Measurements from ENCODE around the gene HNRNPUL2. TPM values are rescaled to one million over a fixed set of nuclear protein-coding genes. Genes with fewer than 3 reads are reported as not detected.

HNRNPUL2 gene
- total RNA-seq, 1 donor = 13.3 TPM

- Histone ChIP-seq H3K9me3 (ENCODE audit: low read depth, low read length) (no peaks in the 10 kb centered on the region), H3K4me3 (ENCODE audit: low read length) (peak within 1 kb of the TSS; percentile 94), H3K4me1 (ENCODE audit: insufficient read depth, low read length) (peaks cover 42% of the 10 kb centered on the region), H3K27me3 (ENCODE audit: insufficient read depth, low read length) (no peaks in the 10 kb centered on the region)
These were observed 55.5 kb downstream of the HNRNPUL2 start, which contains the start of the genes LBHD1 and UQCC3 for GRCh38 chr11:62671608-62672389. LBHD1 (minus strand) TSS chr11:62672267; CDS start chr11:62670031, 2,236 bp downstream. UQCC3 (plus strand) TSS chr11:62671673; CDS start chr11:62671746, 73 bp downstream.

GRCh38 chr11:62671236-62671607 is 56.0 kb downstream of the HNRNPUL2 start:
- peak overlapping the region; percentile 94 for H3K4me3 ChIP-seq (ENCODE audit: low read length)
- no peaks in the 10 kb centered on the region for H3K27me3 ChIP-seq (ENCODE audit: insufficient read depth, low read length)
- peaks cover 42% of the 10 kb centered on the region for H3K4me1 ChIP-seq (ENCODE audit: insufficient read depth, low read length)
- no peaks in the 10 kb centered on the region for H3K9me3 ChIP-seq (ENCODE audit: low read depth, low read length)

- Histone ChIP-seq H3K9me3 (ENCODE audit: low read depth, low read length) (no peaks in the 10 kb centered on the region), H3K27me3 (ENCODE audit: insufficient read depth, low read length) (no peaks in the 10 kb centered on the region), H3K4me1 (ENCODE audit: insufficient read depth, low read length) (peaks cover 51% of the 10 kb centered on the region), H3K4me3 (ENCODE audit: low read length) (no peak overlapping the region)
These were observed 57.7 kb downstream of the HNRNPUL2 start for GRCh38 chr11:62669420-62670161.

- Histone ChIP-seq H3K27me3 (ENCODE audit: insufficient read depth, low read length) (no peaks in the 10 kb centered on the region), H3K4me3 (ENCODE audit: low read length) (no peak overlapping the region), H3K9me3 (ENCODE audit: low read depth, low read length) (no peaks in the 10 kb centered on the region), H3K4me1 (ENCODE audit: insufficient read depth, low read length) (peaks cover 53% of the 10 kb centered on the region)
These were observed 59.8 kb downstream of the HNRNPUL2 start for GRCh38 chr11:62667460-62667859.

GRCh38 chr11:62666259-62666926 is 60.9 kb downstream of the HNRNPUL2 start:
- no peaks in the 10 kb centered on the region for H3K9me3 ChIP-seq (ENCODE audit: low read depth, low read length)
- H3K4me1 ChIP-seq (ENCODE audit: insufficient read depth, low read length) = peaks cover 50% of the 10 kb centered on the region
- H3K27me3 ChIP-seq (ENCODE audit: insufficient read depth, low read length) = no peaks in the 10 kb centered on the region
- H3K4me3 ChIP-seq (ENCODE audit: low read length) = peak overlapping the region; percentile 95

GRCh38 chr11:62665599-62666258 is 61.5 kb downstream of the HNRNPUL2 start:
- H3K4me1 ChIP-seq (ENCODE audit: insufficient read depth, low read length) = peaks cover 44% of the 10 kb centered on the region
- H3K27me3 ChIP-seq (ENCODE audit: insufficient read depth, low read length) = no peaks in the 10 kb centered on the region
- H3K4me3 ChIP-seq (ENCODE audit: low read length) = peak overlapping the region; percentile 95
- no peaks in the 10 kb centered on the region for H3K9me3 ChIP-seq (ENCODE audit: low read depth, low read length)

- H3K27me3 ChIP-seq (ENCODE audit: insufficient read depth, low read length) = no peaks in the 10 kb centered on the region
These were observed 62.1 kb downstream of the HNRNPUL2 start, which contains the start of the genes C11orf98 and CSKMT for GRCh38 chr11:62665075-62665598. C11orf98 (minus strand) TSS chr11:62665210; CDS start chr11:62665169, 41 bp downstream. CSKMT (plus strand) TSS chr11:62665312; CDS start chr11:62665880, 568 bp downstream.

GRCh38 chr11:62664405-62665074 is 62.7 kb downstream of the HNRNPUL2 start:
- Histone ChIP-seq H3K27me3 (ENCODE audit: insufficient read depth, low read length) (no peaks in the 10 kb centered on the region), H3K4me1 (ENCODE audit: insufficient read depth, low read length) (peaks cover 40% of the 10 kb centered on the region), H3K4me3 (ENCODE audit: low read length) (peak overlapping the region; percentile 95), H3K9me3 (ENCODE audit: low read depth, low read length) (no peaks in the 10 kb centered on the region)

More at GRCh38 chr11:62665075-62665598, 62.1 kb downstream of the HNRNPUL2 start, which contains the start of the genes C11orf98 and CSKMT:
- Histone ChIP-seq H3K9me3 (ENCODE audit: low read depth, low read length) (no peaks in the 10 kb centered on the region), H3K4me3 (ENCODE audit: low read length) (peak within 1 kb of the TSS; percentile 95), H3K4me1 (ENCODE audit: insufficient read depth, low read length) (peaks cover 40% of the 10 kb centered on the region)

Other genes starting within 250 kb of the HNRNPUL2 start
- 281 TPM for gene AHNAK, start 180.7 kb downstream of the HNRNPUL2 start, total RNA-seq
- 2,066 TPM for gene EEF1G, start 153.6 kb downstream of the HNRNPUL2 start, total RNA-seq
- 3.3 TPM for gene TUT1, start 135.9 kb downstream of the HNRNPUL2 start, total RNA-seq
- gene MTA2, start 125.6 kb downstream of the HNRNPUL2 start, total RNA-seq = 102 TPM
- gene EML3, start 114.7 kb downstream of the HNRNPUL2 start, total RNA-seq = 32.2 TPM
- gene ROM1, start 114.2 kb downstream of the HNRNPUL2 start, total RNA-seq = 1.3 TPM
- 15.7 TPM for gene B3GAT3, start 105.5 kb downstream of the HNRNPUL2 start, total RNA-seq
- gene GANAB, start 80.8 kb downstream of the HNRNPUL2 start, total RNA-seq = 50.1 TPM
- gene INTS5, start 74.2 kb downstream of the HNRNPUL2 start, total RNA-seq = 12.4 TPM
- 4.9 TPM for gene C11orf98, start 62.2 kb downstream of the HNRNPUL2 start, total RNA-seq
- 58.0 TPM for gene CSKMT, start 62.1 kb downstream of the HNRNPUL2 start, total RNA-seq
- 1.3 TPM for gene UQCC3, start 55.8 kb downstream of the HNRNPUL2 start, total RNA-seq
- 5.9 TPM for gene LBHD1, start 55.2 kb downstream of the HNRNPUL2 start, total RNA-seq
- 136 TPM for gene UBXN1, start 48.4 kb downstream of the HNRNPUL2 start, total RNA-seq
- gene LRRN4CL, start 37.9 kb downstream of the HNRNPUL2 start, total RNA-seq = not detected
- 14.9 TPM for gene BSCL2, start 20.0 kb downstream of the HNRNPUL2 start, total RNA-seq
- not detected for gene GNG3, start 19.8 kb downstream of the HNRNPUL2 start, total RNA-seq
- gene TTC9C, start 1.0 kb upstream of the HNRNPUL2 start, total RNA-seq = 7.5 TPM
- 5.7 TPM for gene ZBTB3, start 26.7 kb upstream of the HNRNPUL2 start, total RNA-seq
- 32.0 TPM for gene POLR2G, start 34.1 kb upstream of the HNRNPUL2 start, total RNA-seq
- gene TAF6L, start 43.9 kb upstream of the HNRNPUL2 start, total RNA-seq = 7.3 TPM
- 25.8 TPM for gene TMEM179B, start 59.9 kb upstream of the HNRNPUL2 start, total RNA-seq
- gene TMEM223, start 64.5 kb upstream of the HNRNPUL2 start, total RNA-seq = 8.5 TPM
- gene NXF1, start 78.0 kb upstream of the HNRNPUL2 start, total RNA-seq = 169 TPM
- gene STX5, start 104.6 kb upstream of the HNRNPUL2 start, total RNA-seq = 48.2 TPM
- 2.4 TPM for gene TEX54, start 105.4 kb upstream of the HNRNPUL2 start, total RNA-seq
- 143 TPM for gene WDR74, start 112.1 kb upstream of the HNRNPUL2 start, total RNA-seq
- gene SLC3A2, start 153.4 kb upstream of the HNRNPUL2 start, total RNA-seq = 125 TPM
- not detected for gene CHRM1, start 193.9 kb upstream of the HNRNPUL2 start, total RNA-seq

Measured in mononuclear cell (primary cell).